GM19240 (cell line): Measurements from ENCODE around the gene SMIM8.

Source experiments
- DNase-seq: peaks from one replicate; pipeline ENCODE4 v3.0.0; 2011; ENCODE audit warnings: low spot score; ENCODE audit not compliant: insufficient read length

SMIM8 gene

DNA sequence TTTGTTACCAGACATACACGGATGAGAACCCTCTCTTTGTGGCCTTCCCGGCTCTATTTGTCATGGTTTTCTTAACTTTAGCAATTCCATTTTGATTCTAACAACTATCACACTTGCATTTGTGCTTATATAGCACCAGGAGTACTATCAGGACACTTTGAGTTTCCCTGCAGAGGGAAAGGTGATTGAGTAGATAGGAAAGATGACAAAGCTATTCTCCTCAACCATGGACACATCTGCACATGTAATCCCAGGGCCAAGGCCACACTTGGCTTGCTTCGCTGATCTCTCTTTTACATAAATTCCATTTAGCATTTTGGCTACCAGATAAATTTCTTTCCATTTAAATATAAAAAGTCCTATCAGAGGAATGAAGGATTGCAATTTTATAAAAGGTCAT, 62.1 kb downstream of the SMIM8 start:
- no peak for DNase-seq

DNA sequence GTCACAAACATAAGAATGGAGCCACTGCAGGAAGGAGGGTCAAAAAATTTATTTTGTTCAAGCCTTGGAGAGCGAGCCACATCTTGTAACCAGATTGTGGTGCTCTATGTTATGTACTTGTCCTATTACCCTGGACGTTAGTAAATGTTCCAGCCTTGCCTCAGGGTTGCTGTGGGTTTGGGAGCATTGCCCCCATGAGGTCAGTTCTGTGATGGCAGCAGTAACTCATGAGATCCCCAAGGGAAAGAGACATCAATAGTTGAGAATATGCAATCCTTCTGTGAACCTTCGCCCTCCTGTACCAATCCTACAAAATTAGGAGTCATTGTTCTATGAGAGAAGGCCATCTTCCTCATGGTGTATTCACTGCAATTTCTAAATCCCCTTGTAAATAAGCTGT, 68.9 kb downstream of the SMIM8 start:
- no peak for DNase-seq
